SH-SY5Y (cell line): ENCODE measurements around the gene SPNS2.

ENCODE experiments used
- GATA2 ChIP-seq: IDR thresholded peaks from 2 replicates; pipeline ENCODE4 v1.6.1; 2011; ENCODE audit warnings: mild to moderate bottlenecking, low read depth, low read length
- GATA3 ChIP-seq: IDR thresholded peaks from 2 replicates; pipeline ENCODE4 v1.6.1; 2011; ENCODE audit warnings: low read depth, mild to moderate bottlenecking, low read length, moderate library complexity

- TF ChIP-seq GATA2 (no peak), GATA3 (no peak)
These were observed 88.5 kb downstream of the SPNS2 start for GRCh38 chr17:4587195-4587594.
